ENCODE measurements around the gene TAS2R4. TPM values are rescaled to one million over a fixed set of nuclear protein-coding genes. Genes with fewer than 3 reads are reported as not detected.

TAS2R4 gene
- total and polyA plus RNA-seq, 2 donors (not counting 3 experiments of a cell fraction or from before 2014, with no cell fraction given) = 0.30 to 1.4 TPM

- no peaks in the 10 kb centered on the region for H3K9me3 ChIP-seq (replicated peaks; ENCODE audit: control insufficient read depth, insufficient read depth, low read length)
- dilution Hi-C loops (cut with MboI; ENCODE audit: extremely low pct_ligation_motif_present, low sequenced_read_pairs) = no loop called here
- H3K27me3 ChIP-seq (ENCODE audit: control insufficient read depth in 2 of 2, insufficient read depth in 2 of 2, low read length in 2 of 2) = peaks cover 0 to 2% of the 10 kb centered on the region in 2 experiments
- H3K36me3 ChIP-seq (ENCODE audit: control insufficient read depth in 2 of 2, extremely low read depth in 1 of 2, insufficient read depth in 2 of 2, low read length in 2 of 2) = no peaks in the 10 kb centered on the region
- no TSS peak for BruUV-seq (replicated peaks)
- no peaks in the 10 kb centered on the region for H3K79me2 ChIP-seq (ENCODE audit: control insufficient read depth, insufficient read depth, low read length)
- ChIA-PET CTCF (interaction anchor here (1.0 kb wide), 2 partner anchors 77 kb away, joined by 3 to 4 read pairs; no protein-coding TSS in a partner anchor), POLR2A (no interaction called here)
- H3K4me3 ChIP-seq (replicated peaks in 1 of 3; ENCODE audit: insufficient read depth in 1 of 3, low read depth in 1 of 3, low read length in 3 of 3) = no peak overlapping the region
- intact Hi-C loops (cut with micrococcal nuclease) = no loop called here
- H2AFZ ChIP-seq (ENCODE audit: low read depth, low read length) = no peak overlapping the region
- no peaks in the 10 kb centered on the region for H3K4me1 ChIP-seq (ENCODE audit: control insufficient read depth, extremely low read depth, insufficient read depth, low read length)
- FAIRE-seq = no peak
- no peaks in the 10 kb centered on the region for H4K20me1 ChIP-seq (replicated peaks; ENCODE audit: control insufficient read depth, extremely low read depth, insufficient read depth, low read length)
- no peak overlapping the region for H3K4me2 ChIP-seq (ENCODE audit: insufficient read depth, low read length)
- H3K27ac ChIP-seq (ENCODE audit: insufficient read depth, low read depth, low read length) = no peak overlapping the region
- DNase-seq (ENCODE audit: low read depth, low spot score) = no peak
- TF ChIP-seq, protein P1, sequence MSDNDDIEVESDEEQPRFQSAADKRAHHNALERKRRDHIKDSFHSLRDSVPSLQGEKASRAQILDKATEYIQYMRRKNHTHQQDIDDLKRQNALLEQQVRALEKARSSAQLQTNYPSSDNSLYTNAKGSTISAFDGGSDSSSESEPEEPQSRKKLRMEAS (IDR thresholded peaks at IDR 0.05; ENCODE audit: insufficient read depth, insufficient read length) = no peak
- TF ChIP-seq GATA2 (IDR thresholded peaks at IDR 0.05; ENCODE audit: insufficient read depth, insufficient read length, low read depth, low read length) = no peak
- H3K9me1 ChIP-seq (replicated peaks; ENCODE audit: control insufficient read depth, extremely low read depth, insufficient read depth, low read length) = no peaks in the 10 kb centered on the region
- no peak overlapping the region for H3K9ac ChIP-seq (replicated peaks; ENCODE audit: extremely low read depth, insufficient read depth, low read length)
These were observed 44.9 kb upstream of the TAS2R4 start for GRCh38 chr7:141731476-141732149.

DNA sequence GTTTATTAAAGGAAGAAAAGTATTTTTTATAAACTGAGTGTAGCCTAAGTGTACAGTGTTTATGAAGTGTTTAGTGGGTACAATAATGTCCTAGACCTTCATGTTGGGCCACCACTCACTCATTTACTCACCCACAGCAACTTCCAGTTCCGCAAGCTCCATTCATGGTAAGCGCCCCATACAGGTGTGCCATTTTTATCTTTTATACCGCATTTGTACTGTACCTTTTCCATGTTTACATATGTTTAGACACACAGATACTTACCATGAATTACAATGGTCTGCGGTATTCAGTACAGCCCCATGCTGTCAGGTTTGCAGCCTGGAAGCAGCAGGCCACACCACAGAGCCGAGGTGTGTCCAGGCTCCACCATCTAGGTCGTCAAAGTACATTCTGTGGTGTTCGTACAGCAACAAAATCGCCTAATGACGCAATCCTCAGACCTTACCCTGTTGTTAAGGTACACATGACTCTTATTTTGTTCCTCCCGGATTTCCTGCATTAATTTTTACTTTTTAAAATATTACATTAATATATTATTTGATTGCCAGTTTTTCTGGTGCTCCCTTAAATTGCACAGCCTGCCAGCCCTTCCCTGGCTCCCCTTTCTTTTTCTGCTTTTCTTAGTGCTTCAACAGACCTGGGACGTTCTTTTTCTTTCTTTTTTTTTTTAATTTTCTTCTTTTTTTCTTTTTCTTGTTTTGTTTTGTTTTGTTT lies 39.2 kb upstream of the TAS2R4 start:
- intact Hi-C loops (cut with micrococcal nuclease) (no loop called here), dilution Hi-C loops (cut with MboI; ENCODE audit: extremely low pct_ligation_motif_present, low sequenced_read_pairs) (no loop called here)
- FAIRE-seq = no peak

More for the DNA sequence above, 39.2 kb upstream of the TAS2R4 start:
- Histone ChIP-seq H3K4me1 (ENCODE audit: control insufficient read depth, extremely low read depth, insufficient read depth, low read length) (peaks cover 16% of the 10 kb centered on the region), H3K36me3 (ENCODE audit: control insufficient read depth in 2 of 2, extremely low read depth in 1 of 2, insufficient read depth in 2 of 2, low read length in 2 of 2) (peaks cover 3 to 8% of the 10 kb centered on the region in 2 experiments), H3K79me2 (ENCODE audit: control insufficient read depth, insufficient read depth, low read length) (peaks cover 36% of the 10 kb centered on the region), H3K27ac (ENCODE audit: insufficient read depth, low read depth, low read length) (peak overlapping the region; percentile 62), H2AFZ (ENCODE audit: low read depth, low read length) (peak overlapping the region; percentile 98), H3K4me2 (ENCODE audit: insufficient read depth, low read length) (peak overlapping the region; percentile 87), H4K20me1 (replicated peaks; ENCODE audit: control insufficient read depth, extremely low read depth, insufficient read depth, low read length) (no peaks in the 10 kb centered on the region), H3K9me3 (replicated peaks; ENCODE audit: control insufficient read depth, insufficient read depth, low read length) (no peaks in the 10 kb centered on the region), H3K9ac (replicated peaks; ENCODE audit: extremely low read depth, insufficient read depth, low read length) (peak overlapping the region; percentile 98), H3K4me3 (replicated peaks in 1 of 3; ENCODE audit: insufficient read depth in 1 of 3, low read depth in 1 of 3, low read length in 3 of 3) (peak overlapping the region; percentile 74 to 99 (median 96)), H3K9me1 (replicated peaks; ENCODE audit: control insufficient read depth, extremely low read depth, insufficient read depth, low read length) (no peaks in the 10 kb centered on the region), H3K27me3 (ENCODE audit: control insufficient read depth in 2 of 2, insufficient read depth in 2 of 2, low read length in 2 of 2) (no peaks in the 10 kb centered on the region)
- DNase-seq (ENCODE audit: low read depth, low spot score) = peak; percentile 26
- TF ChIP-seq, protein P2, sequence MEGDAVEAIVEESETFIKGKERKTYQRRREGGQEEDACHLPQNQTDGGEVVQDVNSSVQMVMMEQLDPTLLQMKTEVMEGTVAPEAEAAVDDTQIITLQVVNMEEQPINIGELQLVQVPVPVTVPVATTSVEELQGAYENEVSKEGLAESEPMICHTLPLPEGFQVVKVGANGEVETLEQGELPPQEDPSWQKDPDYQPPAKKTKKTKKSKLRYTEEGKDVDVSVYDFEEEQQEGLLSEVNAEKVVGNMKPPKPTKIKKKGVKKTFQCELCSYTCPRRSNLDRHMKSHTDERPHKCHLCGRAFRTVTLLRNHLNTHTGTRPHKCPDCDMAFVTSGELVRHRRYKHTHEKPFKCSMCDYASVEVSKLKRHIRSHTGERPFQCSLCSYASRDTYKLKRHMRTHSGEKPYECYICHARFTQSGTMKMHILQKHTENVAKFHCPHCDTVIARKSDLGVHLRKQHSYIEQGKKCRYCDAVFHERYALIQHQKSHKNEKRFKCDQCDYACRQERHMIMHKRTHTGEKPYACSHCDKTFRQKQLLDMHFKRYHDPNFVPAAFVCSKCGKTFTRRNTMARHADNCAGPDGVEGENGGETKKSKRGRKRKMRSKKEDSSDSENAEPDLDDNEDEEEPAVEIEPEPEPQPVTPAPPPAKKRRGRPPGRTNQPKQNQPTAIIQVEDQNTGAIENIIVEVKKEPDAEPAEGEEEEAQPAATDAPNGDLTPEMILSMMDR (IDR thresholded peaks at IDR 0.05; ENCODE audit: extremely low read depth in 1 of 2, insufficient read depth in 1 of 2, low read depth in 1 of 2, low read length in 2 of 2) = no peak
- TF ChIP-seq EZH2 (IDR thresholded peaks at IDR 0.05; ENCODE audit: borderline replicate concordance, low read depth, low read length, severe bottlenecking) (no peak), FOS (IDR thresholded peaks at IDR 0.05; ENCODE audit: borderline replicate concordance, insufficient read depth, low read length) (no peak), POLR2AphosphoS5 (IDR thresholded peaks at IDR 0.05; ENCODE audit: insufficient read depth, low read depth, low read length) (no peak), MYC (IDR thresholded peaks at IDR 0.05; ENCODE audit: low read depth, low read length) (no peak), GATA2 (IDR thresholded peaks at IDR 0.05; ENCODE audit: insufficient read depth, insufficient read length, low read depth, low read length) (no peak), POLR2A (IDR thresholded peaks at IDR 0.05; ENCODE audit: low read depth, low read length) (no peak), JUN (IDR thresholded peaks at IDR 0.05; ENCODE audit: borderline replicate concordance, insufficient read depth, insufficient read length, low read depth) (no peak)
- TF ChIP-seq, protein P1 (IDR thresholded peaks at IDR 0.05; ENCODE audit: insufficient read depth, insufficient read length) = no peak
- TSS peak; percentile 61 for BruUV-seq (replicated peaks)
- CTCF ChIA-PET = interaction anchor here (1.0 to 3.3 kb wide), 25 partner anchors 9 to 1056 kb away, joined by 3 to 83 read pairs (median 7); partner anchors contain the start of genes DENND11 and MRPS33
- POLR2A ChIA-PET = interaction anchor here (1.0 kb wide), 1 partner anchor 63 kb away, joined by 3 read pairs; no protein-coding TSS in a partner anchor

Measured in endothelial cell of umbilical vein (primary cell).